DOHH2 (cell line): Measurements from ENCODE around the gene FOXK1.

Experiments used
- EZH2phosphoT487 ChIP-seq: fragments of 200-600 bp; sonication (generic); IDR thresholded peaks from 2 replicates; pipeline ENCODE4 v1.6.1; 2017; ENCODE audit warnings: borderline replicate concordance, mild to moderate bottlenecking, antibody characterized with exemption, low read length, moderate library complexity, mixed read lengths
- TF ChIP-seq, protein P1 (sequence below): fragments of 200-600 bp; sonication (generic); IDR thresholded peaks from one replicate; pipeline ENCODE4 v1.5.1; 2014; ENCODE audit warnings: antibody characterized with exemption, mild to moderate bottlenecking, low read depth, low read length; ENCODE audit not compliant: poor library complexity, severe bottlenecking

DNA sequence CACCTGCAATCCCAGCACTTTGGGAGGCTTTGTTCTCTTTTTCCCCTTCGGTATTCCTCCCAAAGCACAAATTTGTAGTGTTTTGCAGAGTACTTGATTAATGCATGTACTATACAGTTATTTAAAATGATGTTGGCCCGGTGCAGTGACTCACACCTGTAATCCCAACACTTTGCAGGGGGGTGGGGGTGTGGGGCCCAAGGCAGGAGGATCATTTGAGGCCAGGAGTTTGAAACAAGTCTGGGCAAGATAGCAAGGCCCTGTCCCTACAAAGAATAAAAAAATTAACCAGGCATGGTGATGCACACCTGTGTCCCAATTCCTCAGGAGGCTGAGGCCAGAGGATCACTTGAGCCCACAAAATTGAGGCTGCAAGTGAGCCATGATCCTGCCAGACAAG lies 26.8 kb upstream of the FOXK1 start:
- TF ChIP-seq, protein P1, sequence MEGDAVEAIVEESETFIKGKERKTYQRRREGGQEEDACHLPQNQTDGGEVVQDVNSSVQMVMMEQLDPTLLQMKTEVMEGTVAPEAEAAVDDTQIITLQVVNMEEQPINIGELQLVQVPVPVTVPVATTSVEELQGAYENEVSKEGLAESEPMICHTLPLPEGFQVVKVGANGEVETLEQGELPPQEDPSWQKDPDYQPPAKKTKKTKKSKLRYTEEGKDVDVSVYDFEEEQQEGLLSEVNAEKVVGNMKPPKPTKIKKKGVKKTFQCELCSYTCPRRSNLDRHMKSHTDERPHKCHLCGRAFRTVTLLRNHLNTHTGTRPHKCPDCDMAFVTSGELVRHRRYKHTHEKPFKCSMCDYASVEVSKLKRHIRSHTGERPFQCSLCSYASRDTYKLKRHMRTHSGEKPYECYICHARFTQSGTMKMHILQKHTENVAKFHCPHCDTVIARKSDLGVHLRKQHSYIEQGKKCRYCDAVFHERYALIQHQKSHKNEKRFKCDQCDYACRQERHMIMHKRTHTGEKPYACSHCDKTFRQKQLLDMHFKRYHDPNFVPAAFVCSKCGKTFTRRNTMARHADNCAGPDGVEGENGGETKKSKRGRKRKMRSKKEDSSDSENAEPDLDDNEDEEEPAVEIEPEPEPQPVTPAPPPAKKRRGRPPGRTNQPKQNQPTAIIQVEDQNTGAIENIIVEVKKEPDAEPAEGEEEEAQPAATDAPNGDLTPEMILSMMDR, result no peak
- TF ChIP-seq EZH2phosphoT487, result no peak
